OCI-LY3 (cell line): Measurements from ENCODE around the gene NIN.

Experiments used
- CTCF ChIP-seq: fragments of 200-600, 300-600 bp; sonication (generic); IDR thresholded peaks from 2 replicates; pipeline ENCODE4 v1.5.1; 2014; ENCODE audit warnings: antibody characterized with exemption, low read length, low read depth
- EZH2phosphoT487 ChIP-seq: fragments of 200-600 bp; shearing (Covaris generic); IDR thresholded peaks from 2 replicates; pipeline ENCODE4 v1.6.1; 2018; ENCODE audit warnings: antibody characterized with exemption, mixed run types, low read depth

- no peak for TF ChIP-seq CTCF
- no peak for TF ChIP-seq EZH2phosphoT487
These were observed 30.9 kb downstream of the NIN start for GRCh38 chr14:50800032-50800431.
